Bronchial epithelial cell (primary cell): ENCODE data around the gene RUNX2. TPM values are rescaled to one million over a fixed set of nuclear protein-coding genes. Genes with fewer than 3 reads are reported as not detected.

ENCODE experiments used
- DNase-seq: peaks from one replicate; pipeline ENCODE4 v3.0.0-alpha.2; 2010; ENCODE audit warnings: low read depth
- FAIRE-seq: peaks from 2 replicates; lab custom pipeline; 2011; peaks lifted over from hg19 to GRCh38; lab: Jason Lieb, UNC
- H3K27me3 ChIP-seq: 2 replicates; pipeline ENCODE4 v1.5.1; 2011; ENCODE audit warnings: low read length; ENCODE audit not compliant: control insufficient read depth, insufficient read depth
- H3K36me3 ChIP-seq: 2 replicates; pipeline ENCODE4 v1.5.1; 2011; ENCODE audit warnings: low read length; ENCODE audit not compliant: control insufficient read depth, insufficient read depth
- H3K4me3 ChIP-seq: 2 replicates; pipeline ENCODE4 v1.5.1; 2011; ENCODE audit warnings: mild to moderate bottlenecking, low read depth, low read length, control low read depth
- total RNA-seq: library from RNA; depleted of rRNA; stranded (reverse); fragments of >200 nt; gene quantifications from 2 replicates; pipeline ENCODE4 v1.2.1, GENCODE V29; 2014
- TF ChIP-seq, protein P1 (sequence below): IDR thresholded peaks from 2 replicates; pipeline ENCODE4 v1.5.1; 2011; ENCODE audit warnings: mild to moderate bottlenecking, moderate library complexity, low read length, control low read depth, inconsistent platforms; ENCODE audit not compliant: insufficient read depth, severe bottlenecking

The RUNX2 gene
- total RNA-seq, 1 donor from 2014 or later, result 0.79 TPM

DNA sequence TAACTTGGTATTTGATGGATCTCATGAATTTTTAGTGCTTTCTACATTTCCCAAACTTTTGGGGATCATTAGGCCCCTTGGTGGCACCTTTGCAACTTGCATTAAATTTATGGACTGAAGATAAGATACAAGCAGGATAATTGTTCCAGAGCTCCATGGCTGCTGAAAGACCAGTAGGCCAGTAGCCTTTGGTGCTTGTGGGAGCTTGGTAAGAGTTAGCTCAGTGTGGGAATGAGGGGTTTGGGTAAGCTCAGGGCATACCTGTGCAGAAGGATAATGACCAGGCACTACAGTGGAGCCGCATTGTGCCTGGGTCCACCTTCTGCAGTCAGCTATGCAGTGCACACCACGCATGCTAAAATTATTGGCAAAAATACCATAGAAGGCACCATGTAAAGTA is 290.1 kb downstream of the RUNX2 start:
- no peak overlapping the region for H3K4me3 ChIP-seq
- no peaks in the 10 kb centered on the region for H3K27me3 ChIP-seq
- FAIRE-seq (peak; percentile 36), DNase-seq (no peak)
- no peaks in the 10 kb centered on the region for H3K36me3 ChIP-seq
- TF ChIP-seq, protein P1, sequence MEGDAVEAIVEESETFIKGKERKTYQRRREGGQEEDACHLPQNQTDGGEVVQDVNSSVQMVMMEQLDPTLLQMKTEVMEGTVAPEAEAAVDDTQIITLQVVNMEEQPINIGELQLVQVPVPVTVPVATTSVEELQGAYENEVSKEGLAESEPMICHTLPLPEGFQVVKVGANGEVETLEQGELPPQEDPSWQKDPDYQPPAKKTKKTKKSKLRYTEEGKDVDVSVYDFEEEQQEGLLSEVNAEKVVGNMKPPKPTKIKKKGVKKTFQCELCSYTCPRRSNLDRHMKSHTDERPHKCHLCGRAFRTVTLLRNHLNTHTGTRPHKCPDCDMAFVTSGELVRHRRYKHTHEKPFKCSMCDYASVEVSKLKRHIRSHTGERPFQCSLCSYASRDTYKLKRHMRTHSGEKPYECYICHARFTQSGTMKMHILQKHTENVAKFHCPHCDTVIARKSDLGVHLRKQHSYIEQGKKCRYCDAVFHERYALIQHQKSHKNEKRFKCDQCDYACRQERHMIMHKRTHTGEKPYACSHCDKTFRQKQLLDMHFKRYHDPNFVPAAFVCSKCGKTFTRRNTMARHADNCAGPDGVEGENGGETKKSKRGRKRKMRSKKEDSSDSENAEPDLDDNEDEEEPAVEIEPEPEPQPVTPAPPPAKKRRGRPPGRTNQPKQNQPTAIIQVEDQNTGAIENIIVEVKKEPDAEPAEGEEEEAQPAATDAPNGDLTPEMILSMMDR, result no peak

DNA sequence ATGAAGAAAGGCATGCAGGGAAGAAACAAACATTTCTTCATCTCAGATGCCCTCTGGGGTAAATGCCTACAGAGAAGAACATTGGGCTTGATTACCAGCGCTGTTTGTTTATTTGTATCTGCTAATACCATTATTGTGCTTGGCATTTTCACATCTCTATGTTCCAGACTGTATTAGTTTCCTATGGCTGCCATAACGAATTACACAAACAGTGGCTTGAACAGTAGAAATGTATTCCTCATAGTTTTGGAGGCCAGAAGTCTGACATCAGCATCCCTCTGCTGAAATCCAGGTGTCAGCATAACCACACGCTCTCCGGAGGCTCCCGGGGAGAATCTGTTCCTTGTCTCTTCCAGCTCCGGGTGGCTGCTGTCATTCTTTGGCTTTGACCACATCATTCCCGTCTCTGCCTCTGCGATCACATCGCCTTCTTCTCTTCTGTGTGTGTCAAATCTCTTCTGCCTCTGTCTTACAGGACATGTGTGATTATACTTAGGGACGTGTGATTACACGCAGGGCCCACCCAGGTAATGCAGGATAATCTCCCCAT is 291.2 kb downstream of the RUNX2 start:
- Histone ChIP-seq H3K36me3 (no peaks in the 10 kb centered on the region), H3K4me3 (no peak overlapping the region), H3K27me3 (no peaks in the 10 kb centered on the region)
- DNase-seq (no peak), FAIRE-seq (no peak)
- TF ChIP-seq, protein P1, result no peak

DNA sequence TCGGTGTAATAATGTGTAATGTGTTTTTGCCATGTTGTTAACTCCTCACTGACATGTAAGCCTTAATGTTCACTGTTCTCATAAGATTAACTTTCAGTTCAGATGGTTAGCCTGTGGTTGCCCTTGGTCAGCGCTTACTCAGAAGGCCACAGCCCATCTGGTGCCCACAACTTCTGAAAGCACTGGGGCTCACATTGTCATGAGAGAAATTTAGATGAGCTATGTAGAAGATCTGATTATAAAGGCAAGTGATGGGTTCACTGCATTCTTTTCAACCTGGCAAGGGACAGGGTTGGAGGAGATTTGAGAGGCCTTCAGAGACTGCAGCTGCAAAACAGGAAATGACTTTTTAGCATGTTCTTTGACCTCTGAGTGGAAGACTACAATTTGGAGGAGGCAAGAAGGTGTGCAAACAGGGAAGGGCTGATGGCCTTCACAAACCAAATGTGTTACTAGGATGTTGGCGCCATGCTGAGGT is 291.9 kb downstream of the RUNX2 start:
- no peak overlapping the region for H3K4me3 ChIP-seq
- no peaks in the 10 kb centered on the region for H3K36me3 ChIP-seq
- no peak for FAIRE-seq
- TF ChIP-seq, protein P1, result no peak
- H3K27me3 ChIP-seq, result no peaks in the 10 kb centered on the region
- no peak for DNase-seq

DNA sequence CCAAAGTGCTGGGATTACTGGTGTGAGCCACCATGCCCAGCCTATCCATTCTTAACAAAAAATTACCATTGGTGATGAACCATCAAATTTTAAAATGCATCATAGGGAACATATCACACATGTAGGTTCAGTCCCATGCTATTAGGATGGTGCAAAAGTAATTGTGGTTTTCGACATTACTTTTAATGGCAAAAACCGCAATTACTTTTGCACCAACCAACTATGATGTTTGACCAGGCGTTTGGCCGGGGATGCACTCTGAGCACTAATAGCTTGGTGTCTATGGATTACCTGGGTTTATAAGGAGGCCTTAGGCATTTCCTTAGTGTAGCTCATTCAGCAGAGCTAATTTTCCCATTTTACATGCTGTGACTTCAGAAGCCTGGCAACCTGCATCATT is 296.1 kb downstream of the RUNX2 start:
- TF ChIP-seq, protein P1, result no peak
- no peak for DNase-seq
- H3K4me3 ChIP-seq, result no peak overlapping the region
- no peaks in the 10 kb centered on the region for H3K27me3 ChIP-seq
- no peaks in the 10 kb centered on the region for H3K36me3 ChIP-seq
- no peak for FAIRE-seq

DNA sequence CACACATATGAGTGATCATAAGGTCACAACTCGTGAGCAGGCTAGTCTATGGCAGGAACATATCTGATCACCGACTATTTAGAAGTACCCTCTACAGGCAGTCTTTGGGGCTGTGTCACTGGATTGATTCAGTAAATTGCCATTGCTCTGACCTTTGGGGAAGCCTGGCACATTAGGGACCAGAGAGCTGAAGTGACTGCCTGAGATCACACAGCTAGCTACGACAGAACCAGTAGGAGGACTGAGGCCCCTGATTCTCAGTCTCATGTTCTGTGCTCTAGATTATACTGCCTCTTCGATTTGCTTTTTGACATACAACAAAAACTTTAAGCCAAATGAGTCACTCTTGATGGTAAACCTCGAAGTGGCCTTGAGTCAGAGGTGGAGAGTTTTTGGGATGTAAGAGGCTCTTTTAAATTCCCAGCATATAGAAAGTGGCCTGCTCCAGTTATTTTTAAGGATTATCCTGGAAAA is 297.1 kb downstream of the RUNX2 start:
- H3K36me3 ChIP-seq, result no peaks in the 10 kb centered on the region
- FAIRE-seq (no peak), DNase-seq (peak; percentile 78)
- H3K27me3 ChIP-seq, result no peaks in the 10 kb centered on the region
- TF ChIP-seq, protein P1, result no peak
- no peak overlapping the region for H3K4me3 ChIP-seq
